ENCODE results near the gene ZSWIM3.
"Not testable (repeated sequence)": the region's sequence is repeated elsewhere in the genome, so short reads cannot be mapped to it uniquely, and the experiment has no call there.

ZSWIM3 gene
- 13.2 to 23.0 (median 14.4) reads per million in 4 experiments for total RNA-seq

DNA sequence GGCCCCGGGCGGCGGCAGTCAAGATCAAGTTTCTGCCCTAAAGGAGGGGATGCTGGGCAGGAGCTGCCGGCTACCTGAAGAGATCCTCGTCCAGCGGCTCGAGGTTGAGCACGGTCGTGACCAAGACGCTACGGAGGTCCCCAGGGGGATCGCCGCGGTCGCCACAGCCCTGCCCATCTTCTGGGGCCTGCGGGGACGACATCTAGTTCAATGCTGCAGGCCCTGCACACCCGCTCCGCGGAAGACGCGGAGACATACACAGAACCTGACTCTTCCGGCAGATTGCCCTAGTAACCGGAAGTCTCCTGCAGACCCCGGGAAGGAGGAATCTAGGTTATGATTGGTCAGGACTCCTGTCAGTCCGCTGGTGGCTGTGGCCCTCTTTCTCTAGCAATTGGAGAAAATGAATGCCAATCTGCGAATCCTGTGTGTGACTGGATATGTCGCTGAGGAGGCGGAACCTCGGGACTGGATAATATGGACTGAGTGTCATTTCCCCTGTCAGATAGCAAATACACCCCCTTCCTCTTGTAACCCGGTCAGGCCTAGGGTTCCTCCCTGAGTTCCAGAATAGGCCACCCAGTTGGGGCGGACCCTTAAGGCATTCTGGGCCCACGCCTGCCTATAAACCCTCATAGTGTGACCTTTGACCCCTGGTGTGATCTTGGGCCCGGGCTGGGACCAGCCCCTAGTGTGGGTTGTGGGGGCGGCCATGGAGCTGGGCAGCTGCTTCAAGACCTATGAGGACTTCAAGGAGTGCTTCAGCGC lies at the start of gene ZSWIM3, which contains the start of gene ACOT8:
Gene ZSWIM3, plus strand, starts transcription at position 501 of the 768 bp plus-strand sequence. Its CDS starts 212 bp downstream, at position 713.
Gene ACOT8, minus strand, starts transcription at position 279 of the 768 bp plus-strand sequence. Its CDS starts 77 bp downstream, at position 202.
- DNase-seq = peak; percentile 86

- no peak for DNase-seq
Observed at GRCh38 chr20:45810191-45810970, 47.0 kb upstream of the ZSWIM3 start.

GRCh38 chr20:45812157-45813005 lies 45.0 kb upstream of the ZSWIM3 start, which contains the start of gene UBE2C:
Gene UBE2C, plus strand, starts transcription at chr20:45812644. Its CDS starts 52 bp downstream, at chr20:45812696.
- DNase-seq = peak; percentile 92

DNA sequence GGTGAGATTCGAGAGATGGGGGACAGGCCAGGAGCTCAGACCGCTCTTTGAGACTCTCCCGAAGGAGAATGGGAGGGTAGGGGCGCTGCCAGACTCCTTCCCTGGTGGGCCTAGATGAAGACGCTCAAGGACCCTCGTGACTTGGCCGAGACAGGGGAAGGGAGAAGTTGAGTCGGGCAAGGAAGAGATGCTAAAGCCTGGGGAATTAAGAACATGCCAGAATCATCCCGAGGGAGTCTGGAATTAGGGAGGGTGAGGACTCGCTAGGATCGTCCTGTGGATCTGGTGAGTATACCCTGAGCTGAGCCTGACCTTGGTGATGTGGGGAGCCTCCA lies 44.4 kb upstream of the ZSWIM3 start:
- DNase-seq = no peak

- no peak for DNase-seq
Observed at GRCh38 chr20:45813489-45813888, 43.9 kb upstream of the ZSWIM3 start.

DNA sequence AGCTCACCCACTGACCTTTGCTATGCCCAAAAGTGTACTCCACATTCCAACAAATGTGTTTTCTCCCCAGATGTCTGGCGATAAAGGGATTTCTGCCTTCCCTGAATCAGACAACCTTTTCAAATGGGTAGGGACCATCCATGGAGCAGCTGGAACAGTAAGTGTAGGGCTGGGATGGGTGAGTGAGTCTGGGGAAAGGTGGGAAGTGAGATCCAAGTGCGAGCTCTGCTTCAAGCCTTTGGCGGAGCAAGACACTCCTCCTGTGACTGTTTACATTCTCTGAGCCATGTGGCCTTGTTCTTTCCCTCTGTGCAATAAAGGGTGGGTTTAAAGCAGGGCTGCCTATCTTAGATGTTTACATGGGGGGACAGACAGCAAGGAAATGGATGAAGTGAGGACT lies 43.1 kb upstream of the ZSWIM3 start:
- no peak for DNase-seq

DNA sequence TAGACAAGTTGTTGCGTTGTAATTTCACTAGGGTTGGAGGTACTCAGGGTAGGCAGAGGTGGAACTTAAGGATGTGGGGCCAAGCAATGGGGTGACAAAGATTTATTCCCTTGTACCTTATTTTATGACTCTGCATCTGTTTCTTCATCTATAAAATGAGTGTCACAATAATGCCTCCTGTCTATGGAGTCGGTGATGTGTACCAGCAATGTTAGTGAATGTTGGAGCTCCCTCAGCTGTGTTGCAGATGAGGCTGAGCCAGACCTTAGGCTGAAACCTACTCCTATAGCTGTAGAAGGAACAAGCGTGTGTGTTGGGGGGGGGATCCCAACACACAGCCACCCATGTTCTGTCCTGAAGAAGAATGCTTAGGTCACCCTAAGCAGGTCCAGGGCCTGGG lies 40.5 kb upstream of the ZSWIM3 start:
- DNase-seq = no peak

- DNase-seq = no peak
Observed at GRCh38 chr20:45817376-45818194, 39.8 kb upstream of the ZSWIM3 start.

GRCh38 chr20:45818239-45818638 lies 39.2 kb upstream of the ZSWIM3 start:
- no peak for DNase-seq

DNA sequence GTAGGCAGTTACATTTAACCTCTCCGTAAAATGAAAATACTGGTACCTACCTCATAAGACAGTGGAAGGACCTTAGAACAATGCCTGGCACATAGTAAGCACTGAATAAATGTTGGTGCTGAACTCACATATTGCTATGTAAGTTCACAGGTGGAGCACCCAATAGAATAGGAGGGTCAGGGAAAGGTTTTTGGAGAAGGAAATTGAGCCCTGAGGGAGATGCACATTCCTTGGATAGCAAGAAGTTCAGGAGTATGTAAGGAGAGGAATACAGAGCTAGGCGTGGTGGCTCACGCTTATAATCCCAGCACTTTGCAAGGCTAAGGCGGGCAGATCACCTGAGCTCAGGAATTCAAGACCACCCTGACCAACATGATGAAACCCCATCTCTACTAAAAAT lies 37.9 kb upstream of the ZSWIM3 start:
- DNase-seq = no peak

- DNase-seq = no peak
Observed at GRCh38 chr20:45821947-45822346, 35.5 kb upstream of the ZSWIM3 start.

- no peak for DNase-seq
Observed at GRCh38 chr20:45822857-45823256, 34.6 kb upstream of the ZSWIM3 start.

GRCh38 chr20:45823949-45824835 lies 33.2 kb upstream of the ZSWIM3 start:
- DNase-seq = peak; percentile 30

- DNase-seq = no peak
Observed at GRCh38 chr20:45826381-45827019, 30.9 kb upstream of the ZSWIM3 start.

GRCh38 chr20:45827030-45827652 lies 30.3 kb upstream of the ZSWIM3 start, which contains the start of gene TNNC2:
Gene TNNC2, minus strand, starts transcription at chr20:45827312. Its CDS starts 64 bp downstream, at chr20:45827248.
- DNase-seq = no peak

DNA sequence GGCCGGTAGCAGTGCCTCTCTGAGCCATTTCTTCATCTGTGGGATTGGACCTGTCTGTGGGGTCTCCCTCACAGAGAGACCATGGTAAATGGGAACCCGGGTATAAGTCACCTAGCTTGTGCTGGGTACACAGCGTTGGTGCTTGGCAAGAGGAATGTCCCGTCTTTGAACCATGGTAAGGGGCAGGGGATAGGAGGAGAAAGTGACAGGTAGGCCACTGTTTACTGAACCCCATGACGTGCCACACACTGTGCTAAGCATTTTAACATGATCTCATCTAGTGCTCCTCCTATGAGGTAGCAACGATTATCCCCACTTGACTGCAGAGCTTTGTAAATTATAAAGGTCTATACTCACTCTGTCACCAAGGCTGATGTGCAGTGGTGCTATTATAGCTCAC lies 29.7 kb upstream of the ZSWIM3 start:
- no peak for DNase-seq

DNA sequence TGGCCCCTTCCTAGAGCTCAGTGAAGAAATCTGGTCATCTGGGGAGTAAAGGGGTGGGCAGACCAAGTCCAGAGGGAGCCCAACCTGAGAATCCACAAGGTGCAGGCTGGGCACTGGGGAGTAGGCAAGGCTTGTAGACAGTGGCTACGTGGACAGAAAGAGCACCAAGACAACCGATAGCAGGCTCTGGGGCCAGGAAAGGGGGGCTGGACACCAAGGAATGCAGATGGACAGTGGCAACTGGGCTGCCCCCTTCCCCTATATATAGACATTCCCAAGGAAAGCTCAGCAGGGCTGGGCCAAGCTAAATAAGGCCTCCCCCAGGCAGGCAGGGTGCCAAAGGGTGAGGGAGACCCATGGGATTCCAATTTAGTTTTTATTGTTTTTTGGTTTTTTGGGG lies 28.8 kb upstream of the ZSWIM3 start:
- no peak for DNase-seq

DNA sequence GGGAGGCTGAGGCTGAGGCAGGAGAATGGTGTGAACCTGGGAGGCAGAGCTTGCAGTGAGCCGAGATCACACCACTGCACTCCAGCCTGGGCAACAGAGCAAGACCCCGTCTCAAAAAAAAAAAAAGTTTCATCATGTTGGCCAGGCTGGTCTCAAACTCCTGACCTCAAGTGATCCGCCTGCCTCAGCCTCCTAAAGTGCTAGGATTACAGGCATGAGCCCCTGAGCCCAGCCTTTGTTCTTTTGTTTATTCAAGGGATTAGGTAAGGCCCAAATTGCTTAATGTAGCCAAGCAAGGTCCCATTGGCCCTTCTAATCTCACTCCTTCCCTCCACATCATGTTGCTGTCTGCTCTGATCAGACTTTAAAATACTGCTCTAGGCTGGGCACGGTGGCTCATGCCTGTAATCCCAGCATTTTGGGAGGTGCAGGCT lies 27.7 kb upstream of the ZSWIM3 start:
- not testable (repeated sequence) for DNase-seq

GRCh38 chr20:45832619-45833018 lies 24.8 kb upstream of the ZSWIM3 start:
- no peak for DNase-seq

Measured in effector CD8-positive, alpha-beta T cell (primary cell).